Measurements from ENCODE around the gene RAB44.

The RAB44 gene

GRCh38 chr6:36706339-36706738, 8.7 kb downstream of the RAB44 start:
- TF ChIP-seq CTCF (IDR thresholded peaks at IDR 0.05; ENCODE audit: extremely low read depth, missing control alignments) = no peak
- no peak for DNase-seq (ENCODE audit: low spot score)

GRCh38 chr6:36712816-36713215, 15.2 kb downstream of the RAB44 start:
- no peak for DNase-seq (ENCODE audit: low spot score)
- no peak for TF ChIP-seq CTCF (IDR thresholded peaks at IDR 0.05; ENCODE audit: extremely low read depth, missing control alignments)

- no peak for DNase-seq (ENCODE audit: low spot score)
- TF ChIP-seq CTCF (IDR thresholded peaks at IDR 0.05; ENCODE audit: extremely low read depth, missing control alignments) = no peak
Observed at GRCh38 chr6:36713846-36714245, 16.2 kb downstream of the RAB44 start.

GRCh38 chr6:36714511-36714910, 16.9 kb downstream of the RAB44 start:
- no peak for DNase-seq (ENCODE audit: low spot score)
- TF ChIP-seq CTCF (IDR thresholded peaks at IDR 0.05; ENCODE audit: extremely low read depth, missing control alignments) = no peak

- no peak for TF ChIP-seq CTCF (IDR thresholded peaks at IDR 0.05; ENCODE audit: extremely low read depth, missing control alignments)
- no peak for DNase-seq (ENCODE audit: low spot score)
Observed at GRCh38 chr6:36715469-36715868, 17.8 kb downstream of the RAB44 start.

GRCh38 chr6:36716476-36717093, 19.0 kb downstream of the RAB44 start:
- DNase-seq (ENCODE audit: low spot score) = no peak
- no peak for TF ChIP-seq CTCF (IDR thresholded peaks at IDR 0.05; ENCODE audit: extremely low read depth, missing control alignments)

- no peak for DNase-seq (ENCODE audit: low spot score)
- TF ChIP-seq CTCF (IDR thresholded peaks at IDR 0.05; ENCODE audit: extremely low read depth, missing control alignments) = no peak
Observed at GRCh38 chr6:36717231-36717825, 19.7 kb downstream of the RAB44 start.
